GM19023 (cell line): ENCODE results near the gene PHF13.
"Not testable (repeated sequence)": the region's sequence is repeated elsewhere in the genome, so short reads cannot be mapped to it uniquely, and the experiment has no call there.

Experiments
- ATAC-seq: cut with Tn5 transposase; IDR thresholded peaks from one replicate; pipeline ENCODE4 v1.9.1; 2021; ENCODE audit warnings: mild to moderate bottlenecking, moderate library complexity; ENCODE audit not compliant: unreplicated experiment

Gene PHF13

GRCh38 chr1:6627031-6627430 lies 13.5 kb downstream of the PHF13 start:
- no peak for ATAC-seq

DNA sequence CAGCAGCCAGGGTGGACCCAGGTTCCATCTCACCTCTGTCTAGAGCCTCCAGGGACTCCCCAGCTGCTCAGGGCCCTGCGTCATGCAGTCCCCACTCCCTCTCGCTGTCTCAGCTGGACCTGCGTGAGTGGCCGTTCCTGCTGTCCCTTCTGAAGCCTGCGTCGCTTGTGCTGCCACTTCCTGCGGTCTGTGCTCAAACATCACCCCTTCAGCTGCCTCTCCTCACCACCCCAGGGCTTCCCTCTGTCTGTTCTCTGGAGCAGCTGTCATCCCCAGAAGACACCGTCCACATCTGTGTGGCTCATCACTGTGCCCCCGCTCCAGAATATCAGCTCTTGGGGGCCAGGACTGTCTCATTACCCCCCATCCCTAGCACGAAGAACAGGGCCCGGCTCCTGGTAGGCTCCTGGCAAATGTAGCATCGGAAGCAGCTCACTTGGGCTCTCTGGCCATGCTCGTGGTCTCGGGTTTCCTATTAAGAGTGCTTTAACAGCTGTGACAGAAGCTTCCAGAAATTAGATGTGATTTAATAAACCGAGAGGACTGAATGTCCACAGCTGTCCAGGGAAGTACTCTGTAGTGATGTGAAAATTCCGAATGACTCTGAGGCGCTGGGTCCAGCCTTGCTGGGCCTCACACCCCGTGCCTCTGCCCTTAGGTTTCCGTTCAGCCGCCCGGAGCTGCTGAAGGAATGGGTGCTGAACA lies 14.5 kb downstream of the PHF13 start:
- ATAC-seq = no peak

- ATAC-seq = no peak
Measured at GRCh38 chr1:6628971-6629479, 15.5 kb downstream of the PHF13 start.

- ATAC-seq = no peak
Measured at GRCh38 chr1:6630027-6630426, 16.5 kb downstream of the PHF13 start.

- no peak for ATAC-seq
Measured at GRCh38 chr1:6631058-6631457, 17.5 kb downstream of the PHF13 start.

- no peak for ATAC-seq
Measured at GRCh38 chr1:6632588-6633514, 19.3 kb downstream of the PHF13 start.

DNA sequence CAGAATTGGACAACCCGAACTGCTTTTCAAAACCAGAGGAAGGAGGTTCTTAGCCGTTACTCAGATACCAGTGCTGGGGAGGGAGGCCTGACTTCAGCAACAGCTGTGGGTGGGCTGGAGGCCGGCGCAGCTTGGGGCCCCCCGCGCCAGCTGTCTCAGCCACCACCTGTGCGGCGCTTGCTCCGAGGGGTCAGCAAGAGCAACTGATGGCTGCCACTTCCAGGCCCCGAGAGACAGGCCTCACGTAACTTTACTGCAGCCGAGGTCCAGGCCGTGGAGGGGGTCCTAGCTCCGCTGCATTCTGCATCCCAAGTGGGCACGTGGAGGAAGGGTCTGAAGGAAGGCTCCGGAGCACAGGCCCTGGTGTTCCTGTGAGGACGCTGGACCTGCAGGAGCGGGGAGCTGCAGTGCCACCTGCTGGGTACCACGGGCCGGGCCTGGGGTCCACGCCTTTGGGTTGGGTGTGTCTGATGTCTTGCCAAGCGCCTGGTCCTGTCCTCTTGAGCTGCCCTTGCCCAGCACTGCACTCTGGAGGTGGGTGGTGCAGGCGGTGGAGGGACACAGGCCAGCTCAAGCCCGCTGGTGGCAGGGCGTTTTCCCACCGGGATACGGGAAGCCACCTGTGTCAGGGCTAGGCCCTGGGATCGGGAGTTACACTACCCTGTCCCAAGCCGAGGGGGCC lies 21.0 kb downstream of the PHF13 start:
- ATAC-seq = no peak

DNA sequence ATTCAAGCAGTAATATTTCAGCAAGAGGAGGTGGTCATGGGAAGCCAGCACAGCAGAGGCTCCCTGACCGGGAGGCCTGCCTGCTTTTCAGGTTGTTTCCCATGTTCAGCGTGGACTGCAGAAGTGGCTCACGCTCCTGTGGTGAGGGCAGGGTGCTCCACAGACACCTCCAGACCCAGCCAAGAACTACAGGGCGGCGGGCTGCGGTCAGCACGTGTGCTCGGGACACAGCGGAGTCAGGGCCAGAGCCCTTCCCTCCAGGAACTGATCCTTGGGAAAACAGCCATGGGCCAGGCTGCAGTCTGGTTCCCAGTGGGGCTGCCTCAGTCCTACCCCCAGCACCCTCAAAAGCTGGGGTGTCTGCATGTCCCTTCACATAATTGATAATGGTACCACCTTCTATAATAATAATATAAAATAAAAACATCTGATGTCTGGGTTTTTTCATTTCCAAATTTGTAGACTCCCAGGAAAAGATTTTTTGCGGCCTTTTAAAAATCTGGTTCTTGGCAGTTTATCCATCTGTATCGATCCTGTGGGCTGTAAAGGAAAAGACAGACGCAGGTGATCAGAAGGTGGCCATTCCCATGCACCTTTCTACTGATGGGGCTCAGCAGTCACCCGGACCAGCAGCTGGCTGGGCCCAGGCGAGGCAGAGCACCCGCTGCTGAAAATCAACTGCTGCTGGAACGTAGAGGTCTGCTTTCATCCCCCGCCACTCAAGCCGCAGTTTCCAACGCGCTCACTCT lies 21.8 kb downstream of the PHF13 start:
- no peak for ATAC-seq

DNA sequence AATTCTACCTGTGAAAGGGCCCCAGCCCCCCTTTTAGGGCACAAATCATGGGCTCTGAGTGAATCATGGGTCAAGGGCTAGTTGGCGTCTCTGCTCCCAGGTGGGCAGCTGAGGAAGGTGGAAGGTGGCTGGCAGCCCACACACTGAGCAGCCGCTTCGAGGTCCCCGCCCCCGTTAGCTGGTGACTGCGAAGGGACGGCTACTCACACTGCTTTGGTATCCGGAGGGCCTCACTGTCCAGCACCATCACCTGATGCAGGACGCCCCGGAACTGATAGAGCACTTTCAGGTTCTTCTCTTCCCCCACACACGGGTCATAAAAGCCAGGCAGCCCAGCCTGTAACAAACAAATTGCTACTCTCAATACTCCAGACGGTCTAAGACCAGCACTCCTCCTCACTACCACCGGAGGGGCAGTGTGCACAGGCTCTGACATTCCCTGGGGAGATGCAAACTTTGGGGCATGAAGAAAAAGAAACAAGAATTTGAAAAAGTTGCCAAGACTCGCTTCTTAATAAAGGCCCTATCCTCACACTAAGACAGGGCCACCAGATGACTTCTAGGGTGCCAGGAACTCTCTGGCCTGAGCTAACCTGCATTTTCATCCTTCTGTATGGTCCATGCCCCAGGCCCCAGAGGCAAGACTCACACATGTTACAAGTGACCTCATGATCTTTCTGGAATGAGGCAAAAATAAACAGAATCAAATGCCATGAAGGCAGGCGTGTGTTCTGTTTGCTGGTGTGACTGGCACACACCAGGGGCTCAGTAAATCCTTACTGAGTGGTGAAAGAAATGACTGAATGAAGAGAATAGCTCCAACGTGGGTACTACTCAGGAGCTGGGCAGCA lies 22.6 kb downstream of the PHF13 start:
- no peak for ATAC-seq

- not testable (repeated sequence) for ATAC-seq
Measured at GRCh38 chr1:6636778-6637177, 23.2 kb downstream of the PHF13 start.

DNA sequence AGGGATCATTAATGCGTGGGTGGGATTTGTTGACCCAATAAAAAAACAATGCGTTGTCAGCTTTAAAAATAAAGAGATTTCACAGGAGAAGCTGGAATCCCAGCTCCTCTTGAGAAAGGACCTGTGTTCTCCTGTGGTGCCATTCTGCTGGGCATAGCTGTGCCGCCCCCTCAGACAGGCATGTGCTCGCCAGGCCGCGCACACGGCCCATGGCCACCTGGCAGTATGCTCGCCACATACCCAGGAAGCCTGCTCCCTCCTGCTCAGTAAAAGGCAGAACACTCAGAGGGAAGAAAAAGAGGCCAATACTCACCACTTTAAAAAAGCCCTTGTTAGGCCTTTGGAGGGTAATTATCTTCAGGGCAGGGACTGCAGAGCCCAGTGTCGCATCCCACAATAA lies 24.2 kb downstream of the PHF13 start:
- no peak for ATAC-seq

GRCh38 chr1:6638226-6638625 lies 24.7 kb downstream of the PHF13 start:
- ATAC-seq = no peak

- ATAC-seq = not testable (repeated sequence)
Measured at GRCh38 chr1:6640867-6641266, 27.3 kb downstream of the PHF13 start.

DNA sequence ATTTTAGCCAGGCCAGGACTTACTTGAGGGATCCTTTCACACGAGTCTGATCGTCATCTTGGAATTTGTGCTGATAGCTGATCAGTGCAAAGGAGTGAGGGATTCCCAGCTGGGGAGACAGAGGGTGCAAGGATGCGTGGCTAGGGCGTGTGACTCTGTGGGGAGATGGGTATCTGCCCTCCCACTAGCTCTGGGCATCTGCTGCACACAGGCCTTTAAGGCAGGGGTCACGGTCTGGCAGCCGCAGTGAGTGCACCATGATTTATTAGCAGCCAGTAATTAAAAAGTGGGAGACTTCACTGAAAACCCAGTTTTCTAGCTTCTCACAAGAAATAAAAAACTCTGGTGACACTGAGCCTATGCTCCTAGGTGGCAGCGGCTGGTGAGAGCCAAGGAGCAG lies 31.5 kb downstream of the PHF13 start:
- ATAC-seq = no peak

DNA sequence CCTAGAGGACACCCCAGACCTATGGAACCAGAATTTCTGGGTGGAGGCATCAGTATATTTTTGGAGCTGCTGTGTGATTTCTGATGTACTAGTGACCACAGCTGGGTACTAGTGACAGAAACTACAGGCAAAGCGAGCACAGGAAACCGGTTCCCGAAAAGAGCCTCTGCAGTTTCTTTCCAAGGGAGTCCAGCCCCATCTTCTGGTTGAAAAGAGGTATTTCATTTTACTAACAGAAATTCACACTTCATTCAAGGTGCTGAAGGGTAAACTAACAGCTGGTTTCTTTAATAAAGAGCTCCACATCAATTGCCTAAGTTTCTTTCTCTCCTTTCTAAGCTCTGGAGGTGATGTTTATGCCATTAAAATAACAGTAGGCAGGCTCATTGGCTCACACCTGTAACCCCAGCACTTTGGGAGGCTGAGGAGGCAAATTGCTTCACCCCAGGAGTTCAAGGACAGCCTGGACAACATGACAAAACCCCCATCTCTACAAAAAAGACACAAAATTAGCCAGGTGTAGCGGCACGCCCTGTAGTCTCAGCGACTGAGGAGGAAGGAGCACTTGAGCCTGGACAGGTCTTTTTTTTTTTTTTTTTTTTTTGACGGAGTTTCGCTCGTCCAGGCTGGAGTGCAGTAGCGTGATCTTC lies 33.1 kb downstream of the PHF13 start:
- ATAC-seq = no peak

DNA sequence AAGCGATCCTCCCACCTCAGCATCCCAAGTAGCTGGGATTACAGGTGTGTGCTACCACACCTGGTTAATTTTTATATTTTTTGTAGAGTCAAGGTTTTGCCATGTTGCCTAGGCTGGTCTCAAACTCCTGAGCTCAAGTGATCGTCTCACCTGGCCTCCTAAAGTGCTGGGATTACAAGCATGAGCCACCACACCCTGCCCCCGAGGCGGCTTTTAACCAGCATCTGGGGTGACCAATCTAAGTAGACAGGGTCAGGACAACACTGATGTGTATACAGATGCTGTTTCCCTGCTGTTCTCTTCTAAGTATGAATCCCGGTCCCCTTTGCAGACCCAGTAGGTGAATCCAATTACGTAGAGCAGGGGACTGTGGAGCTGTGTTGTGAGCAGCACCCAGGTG lies 35.0 kb downstream of the PHF13 start:
- no peak for ATAC-seq

DNA sequence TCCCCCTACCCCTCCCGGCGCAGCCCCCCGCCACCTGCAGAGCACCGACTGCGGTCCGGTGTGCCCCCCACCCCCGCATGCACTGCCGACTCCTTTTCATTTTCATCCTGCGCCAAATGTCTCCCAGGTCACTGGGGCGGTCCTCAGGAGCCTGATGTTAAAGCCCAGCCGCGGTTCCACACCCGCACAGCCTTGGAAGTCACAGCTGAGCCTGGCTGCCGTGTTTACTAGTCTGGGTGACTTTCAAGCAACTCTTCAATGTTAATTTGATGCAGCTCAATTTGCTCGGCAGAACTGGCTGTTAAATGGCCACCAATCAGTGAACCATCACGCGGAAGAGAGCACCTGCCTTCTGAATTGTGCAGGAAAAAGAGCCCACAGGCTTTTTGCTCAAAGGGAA lies 38.4 kb downstream of the PHF13 start:
- ATAC-seq = no peak

DNA sequence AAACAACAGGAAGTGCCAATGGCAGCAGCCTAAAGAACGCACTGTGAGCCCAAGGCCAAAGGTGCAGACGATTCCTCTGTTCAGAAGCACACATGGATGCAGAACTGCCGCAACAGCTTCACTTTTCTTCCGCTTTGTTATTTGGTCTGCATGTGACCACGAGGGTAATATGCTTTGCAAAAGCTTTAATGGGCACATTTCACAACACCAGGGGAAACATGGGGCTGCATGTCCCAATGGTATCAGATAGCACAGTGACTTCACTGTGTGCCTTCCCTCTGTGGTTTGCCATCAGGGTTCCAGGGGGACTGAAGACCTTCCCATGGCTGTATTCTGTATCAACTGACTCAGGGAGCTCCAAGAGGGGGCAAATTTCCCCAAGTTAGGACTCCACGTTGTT lies 39.5 kb downstream of the PHF13 start:
- ATAC-seq = no peak
